ENCODE measurements around the gene CDON.

The CDON gene

GRCh38 chr11:126053415-126054286 is 9.0 kb downstream of the CDON start:
- H3K4me1 ChIP-seq (ENCODE audit: control insufficient read depth, low read length), result no peaks in the 10 kb centered on the region
- H3K9me3 ChIP-seq (ENCODE audit: control insufficient read depth, insufficient read depth, low read length), result no peaks in the 10 kb centered on the region
- peaks cover 27% of the 10 kb centered on the region for H3K27me3 ChIP-seq (ENCODE audit: control insufficient read depth, low read length)
- TF ChIP-seq CTCF (IDR thresholded peaks at IDR 0.05; ENCODE audit: low read depth, low read length, poor library complexity, severe bottlenecking), result no peak
- TF ChIP-seq EZH2phosphoT487 (IDR thresholded peaks at IDR 0.05; ENCODE audit: borderline replicate concordance, low read length), result no peak
- H3K9me2 ChIP-seq (replicated peaks; ENCODE audit: control insufficient read depth, low read length), result no peaks in the 10 kb centered on the region
- H3K27ac ChIP-seq (ENCODE audit: low read depth, low read length), result no peak overlapping the region
- H3F3A ChIP-seq (ENCODE audit: control insufficient read depth, insufficient read depth), result no peaks in the 10 kb centered on the region
- no peaks in the 10 kb centered on the region for H3K79me2 ChIP-seq (ENCODE audit: control insufficient read depth, low read length)
- no peaks in the 10 kb centered on the region for H4K20me1 ChIP-seq (ENCODE audit: control insufficient read depth, insufficient read depth, low read depth, low read length)
- H3K36me3 ChIP-seq (ENCODE audit: control insufficient read depth, low read length), result no peaks in the 10 kb centered on the region
- H3K4me3 ChIP-seq (ENCODE audit: low read length), result no peak overlapping the region
- no peak overlapping the region for H3K4me2 ChIP-seq (ENCODE audit: low read length)

DNA sequence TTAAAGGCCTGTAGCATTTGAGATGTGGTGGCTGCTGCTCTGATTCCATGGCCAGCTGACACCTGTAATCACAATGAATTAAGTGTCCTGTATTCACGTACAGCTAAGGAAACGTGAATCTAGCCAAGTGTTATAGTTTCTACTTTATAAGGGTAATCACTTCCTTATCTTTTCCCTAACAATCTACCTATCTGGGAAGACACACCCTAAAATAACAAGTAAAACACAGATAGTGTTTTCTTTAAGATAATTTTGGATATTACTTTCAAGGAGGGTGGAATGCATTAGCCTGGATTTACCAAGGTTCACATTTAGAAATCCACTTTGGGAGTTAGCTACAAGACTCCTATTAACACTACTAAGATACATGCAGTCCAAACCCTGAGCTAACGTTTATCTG is 11.5 kb downstream of the CDON start:
- Histone ChIP-seq H3K79me2 (ENCODE audit: control insufficient read depth, low read length) (no peaks in the 10 kb centered on the region), H3K36me3 (ENCODE audit: control insufficient read depth, low read length) (no peaks in the 10 kb centered on the region), H3F3A (ENCODE audit: control insufficient read depth, insufficient read depth) (no peaks in the 10 kb centered on the region), H3K27ac (ENCODE audit: low read depth, low read length) (no peak overlapping the region), H3K4me1 (ENCODE audit: control insufficient read depth, low read length) (no peaks in the 10 kb centered on the region), H3K9me3 (ENCODE audit: control insufficient read depth, insufficient read depth, low read length) (no peaks in the 10 kb centered on the region), H3K4me2 (ENCODE audit: low read length) (no peak overlapping the region), H4K20me1 (ENCODE audit: control insufficient read depth, insufficient read depth, low read depth, low read length) (no peaks in the 10 kb centered on the region), H3K4me3 (ENCODE audit: low read length) (no peak overlapping the region), H3K27me3 (ENCODE audit: control insufficient read depth, low read length) (peaks cover 21% of the 10 kb centered on the region), H3K9me2 (replicated peaks; ENCODE audit: control insufficient read depth, low read length) (no peaks in the 10 kb centered on the region)
- TF ChIP-seq CTCF (IDR thresholded peaks at IDR 0.05; ENCODE audit: low read depth, low read length, poor library complexity, severe bottlenecking), result no peak
- TF ChIP-seq EZH2phosphoT487 (IDR thresholded peaks at IDR 0.05; ENCODE audit: borderline replicate concordance, low read length), result no peak

GRCh38 chr11:126049159-126049558 is 13.5 kb downstream of the CDON start:
- Histone ChIP-seq H3K27me3 (ENCODE audit: control insufficient read depth, low read length) (peaks cover 13% of the 10 kb centered on the region), H4K20me1 (ENCODE audit: control insufficient read depth, insufficient read depth, low read depth, low read length) (no peaks in the 10 kb centered on the region), H3K4me3 (ENCODE audit: low read length) (no peak overlapping the region), H3K9me2 (replicated peaks; ENCODE audit: control insufficient read depth, low read length) (no peaks in the 10 kb centered on the region), H3K4me1 (ENCODE audit: control insufficient read depth, low read length) (no peaks in the 10 kb centered on the region), H3K79me2 (ENCODE audit: control insufficient read depth, low read length) (no peaks in the 10 kb centered on the region), H3F3A (ENCODE audit: control insufficient read depth, insufficient read depth) (no peaks in the 10 kb centered on the region), H3K27ac (ENCODE audit: low read depth, low read length) (no peak overlapping the region), H3K4me2 (ENCODE audit: low read length) (no peak overlapping the region), H3K36me3 (ENCODE audit: control insufficient read depth, low read length) (no peaks in the 10 kb centered on the region), H3K9me3 (ENCODE audit: control insufficient read depth, insufficient read depth, low read length) (no peaks in the 10 kb centered on the region)
- TF ChIP-seq CTCF (IDR thresholded peaks at IDR 0.05; ENCODE audit: low read depth, low read length, poor library complexity, severe bottlenecking) (no peak), EZH2phosphoT487 (IDR thresholded peaks at IDR 0.05; ENCODE audit: borderline replicate concordance, low read length) (no peak)

All from DOHH2 (cell line).